Gastroesophageal sphincter (tissue), 3 donors: ENCODE data around the gene RALA.

Experiments
- EP300 ChIP-seq: sonication (generic); formaldehyde crosslinking; IDR thresholded peaks from one replicate; pipeline ENCODE4 v1.6.1; 2017; ENCODE audit warnings: antibody characterized with exemption, mild to moderate bottlenecking
- POLR2A ChIP-seq, 2 donors: fragments of 450-650 bp; IDR thresholded peaks; one replicate each; pipeline ENCODE4 v1.6.1; 2017; ENCODE audit warnings: antibody characterized with exemption in 2 of 2, mild to moderate bottlenecking in 2 of 2, moderate library complexity in 1 of 2
- POLR2AphosphoS5 ChIP-seq: sonication (generic); formaldehyde crosslinking; IDR thresholded peaks from one replicate; pipeline ENCODE4 v1.6.1; 2017; ENCODE audit warnings: antibody characterized with exemption
- TF ChIP-seq, protein P1 (sequence below), 4 experiments: fragments of 200-600 bp in 2 of 4; fragments of 450-650 bp in 2 of 4; sonication (generic) in 1 of 4; IDR thresholded peaks; one replicate each; pipeline ENCODE4 v1.5.1; 2017 to 2019; ENCODE audit warnings: antibody characterized with exemption in 4 of 4, mild to moderate bottlenecking in 2 of 4, moderate library complexity in 2 of 4

DNA sequence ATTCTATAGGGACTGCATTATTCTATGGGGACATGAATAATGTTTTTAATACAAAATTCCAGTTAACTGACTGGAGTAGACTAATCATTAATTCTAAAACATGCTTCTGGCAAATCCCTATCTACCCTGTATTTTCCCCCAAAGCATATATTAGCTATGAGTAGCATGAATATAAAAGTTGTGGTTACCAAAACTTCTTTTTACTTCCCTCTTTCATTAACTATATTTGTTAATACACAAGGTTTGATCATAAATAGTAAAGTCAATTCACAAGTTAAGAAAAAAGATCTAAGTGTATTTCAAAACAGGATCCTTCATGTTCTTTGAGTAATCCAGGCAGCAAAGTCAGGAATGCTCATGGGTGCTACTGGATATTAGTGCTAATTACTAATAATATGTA is 2.9 kb upstream of the RALA start:
- TF ChIP-seq, protein P1, sequence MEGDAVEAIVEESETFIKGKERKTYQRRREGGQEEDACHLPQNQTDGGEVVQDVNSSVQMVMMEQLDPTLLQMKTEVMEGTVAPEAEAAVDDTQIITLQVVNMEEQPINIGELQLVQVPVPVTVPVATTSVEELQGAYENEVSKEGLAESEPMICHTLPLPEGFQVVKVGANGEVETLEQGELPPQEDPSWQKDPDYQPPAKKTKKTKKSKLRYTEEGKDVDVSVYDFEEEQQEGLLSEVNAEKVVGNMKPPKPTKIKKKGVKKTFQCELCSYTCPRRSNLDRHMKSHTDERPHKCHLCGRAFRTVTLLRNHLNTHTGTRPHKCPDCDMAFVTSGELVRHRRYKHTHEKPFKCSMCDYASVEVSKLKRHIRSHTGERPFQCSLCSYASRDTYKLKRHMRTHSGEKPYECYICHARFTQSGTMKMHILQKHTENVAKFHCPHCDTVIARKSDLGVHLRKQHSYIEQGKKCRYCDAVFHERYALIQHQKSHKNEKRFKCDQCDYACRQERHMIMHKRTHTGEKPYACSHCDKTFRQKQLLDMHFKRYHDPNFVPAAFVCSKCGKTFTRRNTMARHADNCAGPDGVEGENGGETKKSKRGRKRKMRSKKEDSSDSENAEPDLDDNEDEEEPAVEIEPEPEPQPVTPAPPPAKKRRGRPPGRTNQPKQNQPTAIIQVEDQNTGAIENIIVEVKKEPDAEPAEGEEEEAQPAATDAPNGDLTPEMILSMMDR (IDR thresholded peaks at IDR 0.05), result no peak
- TF ChIP-seq POLR2A (IDR thresholded peaks at IDR 0.05) (no peak), EP300 (no peak), POLR2AphosphoS5 (no peak)
